Putamen (tissue), 1 donor: Measurements from ENCODE around the gene TMCO4.

ENCODE experiments used
- DNase-seq: peaks from one replicate; pipeline ENCODE4 v3.0.0-alpha.2; 2016; ENCODE audit warnings: low spot score

TMCO4 gene

DNA sequence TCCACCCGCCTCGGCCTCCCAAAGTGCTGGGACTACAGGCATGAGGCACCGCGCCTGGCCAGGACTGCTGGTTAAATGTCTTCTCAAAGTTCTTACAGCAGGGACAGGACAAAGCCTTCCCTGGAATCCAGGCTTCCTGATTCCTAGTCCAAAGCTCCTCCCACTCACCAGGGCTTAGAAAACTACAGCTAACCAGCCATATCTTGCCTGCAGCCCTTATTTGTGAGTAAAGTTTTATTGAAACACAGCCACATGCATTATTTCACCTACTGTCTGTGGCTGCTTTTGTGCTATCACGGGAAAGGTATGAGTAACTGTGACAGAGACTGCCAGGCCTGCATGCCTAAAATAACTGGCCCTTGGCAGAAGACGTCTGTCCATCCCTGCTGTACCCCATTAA is 24.4 kb downstream of the TMCO4 start:
- DNase-seq: no peak

DNA sequence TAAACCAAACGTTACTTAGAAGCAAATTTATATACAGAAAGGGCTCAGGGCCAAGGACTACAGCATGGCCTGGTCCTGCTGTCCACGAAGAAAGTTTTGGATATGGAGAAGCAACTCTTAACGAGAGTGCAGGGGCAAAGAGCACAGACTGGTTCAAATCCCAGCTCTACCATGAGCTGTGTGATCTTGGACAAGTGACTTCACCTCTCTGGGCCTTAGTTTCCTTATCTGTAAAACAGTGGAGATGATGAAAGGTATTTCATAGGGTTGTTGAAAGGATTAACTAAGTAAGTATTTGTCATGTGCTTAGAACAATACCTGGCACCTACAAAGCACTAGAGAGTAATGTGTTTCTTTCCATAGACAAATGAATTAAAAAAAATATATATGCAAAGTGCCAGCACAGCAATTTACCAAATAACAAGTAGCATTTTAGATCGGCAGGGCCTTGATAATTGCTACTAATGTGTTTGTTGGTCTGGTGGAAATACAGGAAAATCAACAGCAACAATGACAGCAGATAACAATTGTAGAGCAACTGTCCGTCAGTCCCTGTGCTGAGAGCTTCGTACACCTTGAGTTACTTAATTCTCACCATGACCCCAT is 25.4 kb downstream of the TMCO4 start:
- DNase-seq: no peak

DNA sequence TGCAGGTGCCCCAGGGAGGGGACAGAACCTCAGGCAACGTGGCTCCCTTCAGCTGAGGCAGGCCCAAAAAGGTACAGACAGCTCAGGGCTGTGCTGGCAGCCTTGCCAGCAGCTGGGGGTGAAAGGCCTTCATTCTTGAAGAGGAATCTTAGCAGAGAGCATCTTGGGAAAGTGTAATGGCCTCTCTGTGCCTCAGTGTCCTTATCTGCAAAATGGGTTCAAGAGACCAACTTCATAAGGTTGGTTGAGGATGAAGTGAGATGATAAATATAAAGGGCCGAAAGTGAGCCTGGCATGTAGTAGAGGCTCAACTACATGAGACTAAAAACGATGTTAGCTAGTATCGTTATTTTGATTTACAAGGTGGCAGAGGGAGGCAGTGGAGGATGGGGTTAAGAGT is 26.2 kb downstream of the TMCO4 start:
- DNase-seq: no peak

DNA sequence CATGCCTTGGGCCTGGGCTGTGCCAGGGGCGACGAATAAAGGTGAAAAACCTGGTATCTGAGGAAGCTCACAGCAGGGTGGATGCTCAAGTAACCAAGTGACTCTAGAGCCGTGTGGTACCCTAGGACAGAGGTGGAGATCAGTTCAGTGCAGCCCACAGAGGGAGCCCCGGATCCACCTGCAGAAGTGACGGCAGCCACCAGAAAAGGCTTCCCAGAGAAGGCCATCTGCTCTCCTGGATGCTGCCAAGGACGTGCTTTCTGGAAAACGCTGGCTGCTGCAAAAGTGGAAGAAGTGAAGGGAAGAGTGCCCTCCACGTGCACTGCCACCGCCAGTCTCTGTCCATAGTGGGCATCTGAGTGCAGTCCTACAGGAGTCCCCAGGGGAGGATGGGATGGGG is 27.7 kb downstream of the TMCO4 start:
- no peak for DNase-seq

DNA sequence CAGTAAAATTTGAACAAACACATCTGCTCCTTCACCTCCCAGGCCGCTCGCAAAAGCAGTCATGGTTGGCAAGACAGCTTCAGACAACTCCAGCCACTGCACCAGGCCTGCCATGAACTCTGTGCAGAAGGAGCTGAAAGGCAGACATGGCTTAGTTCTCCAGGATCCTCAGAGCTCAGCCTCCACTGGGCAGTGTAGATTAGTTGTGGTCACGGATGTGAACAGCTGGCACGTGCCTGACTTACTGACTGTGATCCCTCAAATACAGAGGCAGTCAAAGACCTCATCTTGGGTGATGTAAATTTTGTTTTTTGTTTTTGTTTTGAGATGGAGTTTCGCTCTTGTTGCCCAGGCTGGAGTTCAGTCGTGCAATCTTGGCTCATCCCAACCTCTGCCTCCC is 28.4 kb downstream of the TMCO4 start:
- no peak for DNase-seq

DNA sequence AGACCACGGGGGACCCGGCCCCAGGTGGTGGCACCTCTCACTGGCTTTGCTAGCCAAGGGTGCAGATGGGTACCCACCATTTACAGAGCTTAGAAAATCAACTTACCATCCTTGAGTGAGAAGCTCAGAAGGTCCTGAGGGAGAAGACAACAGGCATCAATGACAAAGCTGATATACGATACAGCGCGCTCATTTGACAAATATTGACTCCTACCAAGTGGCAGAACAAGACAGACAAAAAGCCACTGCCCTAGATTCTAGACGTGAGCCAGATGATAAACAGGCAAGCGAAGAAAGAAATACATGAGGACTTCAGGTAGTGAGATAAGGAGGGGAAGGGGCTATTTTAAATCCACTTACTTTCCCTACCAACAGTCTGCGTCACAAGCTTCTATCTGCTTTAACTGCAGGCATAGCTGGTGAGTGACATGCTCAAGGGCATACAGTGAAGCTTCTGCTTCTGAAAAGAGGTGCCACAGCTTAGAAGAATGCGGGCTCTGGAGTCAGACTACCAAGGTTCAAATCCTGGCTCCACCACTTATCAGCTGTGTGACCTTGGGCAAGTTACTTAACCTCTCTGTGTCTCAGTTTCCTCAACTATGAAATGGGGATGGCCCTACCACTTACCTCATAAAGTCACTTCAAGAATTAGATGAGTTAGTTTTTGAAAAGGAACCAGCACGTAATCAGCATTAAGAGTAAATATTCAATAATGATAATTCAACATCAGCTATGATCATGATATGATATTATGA is 29.1 kb downstream of the TMCO4 start:
- DNase-seq: no peak

DNA sequence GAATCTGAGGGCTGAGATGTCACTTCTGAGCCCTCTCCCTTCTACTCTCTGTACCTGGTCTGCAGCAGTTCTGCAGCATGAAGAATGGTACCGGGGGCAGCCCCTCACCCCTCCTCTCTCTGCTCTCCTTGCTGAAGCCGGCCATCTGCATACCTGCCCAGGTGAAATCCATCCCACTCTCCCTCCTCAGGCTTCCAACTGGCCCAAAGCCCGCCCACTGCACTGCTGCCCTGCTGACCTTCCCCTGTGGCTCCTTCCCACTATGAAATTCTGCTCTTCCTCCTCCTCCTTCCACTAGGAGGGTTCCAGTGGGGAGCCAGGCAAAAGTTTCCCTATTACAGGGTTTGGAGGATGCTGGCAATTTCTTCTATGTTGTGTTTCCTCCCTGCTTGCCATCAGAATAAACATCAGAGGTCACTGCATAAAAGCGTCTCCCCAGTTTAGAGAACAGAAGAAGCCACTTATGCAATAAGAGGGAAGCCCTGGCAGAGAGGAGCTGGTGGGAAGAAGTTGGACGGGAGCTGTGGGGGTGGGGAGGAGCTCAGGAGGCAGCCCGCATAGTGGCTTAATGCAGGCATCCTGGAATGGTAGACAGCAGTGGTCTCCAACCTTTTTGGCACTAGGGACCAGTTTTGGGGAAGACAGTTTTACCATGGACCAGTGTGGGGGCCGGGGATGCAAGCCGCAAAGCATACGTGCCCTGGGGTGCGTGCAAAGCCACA is 30.3 kb downstream of the TMCO4 start:
- no peak for DNase-seq

DNA sequence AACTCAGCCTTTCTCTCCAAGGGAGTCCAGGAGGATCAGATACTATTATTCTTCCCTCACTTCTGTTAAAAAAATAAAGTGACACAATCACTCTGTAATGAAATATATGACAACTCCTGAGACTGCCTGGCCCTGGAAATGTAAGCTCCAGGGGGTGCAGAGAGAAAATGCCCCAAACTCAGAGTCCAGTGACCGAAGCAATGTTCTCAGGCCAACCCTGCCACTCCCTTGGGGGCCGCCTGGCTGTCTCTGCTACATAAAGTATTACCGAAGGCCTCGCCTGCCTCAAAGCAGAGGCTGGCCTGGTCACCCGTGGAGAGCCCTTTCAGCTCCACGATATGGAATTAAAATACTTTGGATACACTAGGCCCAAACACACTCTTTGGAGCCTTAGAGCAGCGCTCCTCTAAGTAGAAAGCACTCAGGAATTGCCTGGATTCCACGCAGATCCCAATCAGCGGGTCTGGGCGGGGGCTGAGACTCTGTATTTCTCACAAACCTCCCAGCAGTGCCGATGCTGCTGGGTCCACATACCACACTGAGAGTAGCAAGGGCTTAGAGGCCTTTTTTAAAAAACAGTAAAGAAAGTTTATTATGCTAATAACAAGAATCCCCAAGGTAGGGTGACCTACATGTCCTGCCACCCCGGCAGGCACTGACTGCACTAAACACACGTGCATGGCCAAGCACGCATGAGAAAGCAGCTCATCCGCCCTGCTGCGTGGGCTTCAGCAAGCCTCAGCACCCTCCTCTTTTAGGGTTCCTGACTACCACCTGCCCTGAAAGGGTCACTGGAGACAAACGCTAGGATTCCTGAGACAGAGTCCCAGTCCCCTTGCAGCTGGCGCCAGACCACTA is 31.1 kb downstream of the TMCO4 start:
- DNase-seq: no peak

DNA sequence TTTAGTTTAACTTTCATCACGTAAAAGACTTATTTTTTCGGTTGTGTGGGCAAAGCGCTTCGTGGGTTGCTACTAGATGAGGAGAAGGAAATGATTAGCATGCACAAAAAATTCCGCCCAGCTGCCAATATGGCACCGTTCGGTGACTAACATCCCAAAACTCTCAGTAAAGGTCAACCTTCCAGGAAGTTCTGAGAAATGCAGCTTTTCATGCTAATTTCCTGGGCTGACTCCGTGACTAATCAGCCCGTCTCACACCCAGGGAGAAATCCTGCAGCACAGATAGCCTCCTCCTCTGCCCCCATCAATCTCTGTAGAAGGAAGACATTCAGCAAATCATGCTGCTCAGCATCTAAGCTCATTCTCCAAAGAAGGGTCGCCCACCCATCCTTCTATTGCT is 34.1 kb downstream of the TMCO4 start:
- peak; percentile 79 for DNase-seq

DNA sequence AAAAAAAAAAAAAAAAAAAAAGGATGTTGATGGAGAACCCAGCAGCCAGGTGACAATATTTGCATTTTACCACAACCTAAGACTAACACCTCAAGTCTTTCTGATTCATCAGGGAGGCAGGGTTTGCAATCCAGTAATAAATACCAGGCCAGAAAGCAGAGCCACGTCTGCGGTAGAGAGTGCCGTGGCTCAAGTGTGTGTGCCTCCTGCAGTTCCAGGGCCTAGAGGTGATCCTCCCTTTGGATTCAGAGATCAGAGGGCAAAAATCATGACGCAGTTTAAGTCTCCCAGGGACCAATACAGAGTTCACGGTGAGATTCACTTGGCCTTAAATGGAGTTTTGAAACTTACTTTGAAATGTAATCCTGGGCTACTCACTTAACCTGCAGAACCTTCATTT is 34.9 kb downstream of the TMCO4 start:
- DNase-seq: no peak

DNA sequence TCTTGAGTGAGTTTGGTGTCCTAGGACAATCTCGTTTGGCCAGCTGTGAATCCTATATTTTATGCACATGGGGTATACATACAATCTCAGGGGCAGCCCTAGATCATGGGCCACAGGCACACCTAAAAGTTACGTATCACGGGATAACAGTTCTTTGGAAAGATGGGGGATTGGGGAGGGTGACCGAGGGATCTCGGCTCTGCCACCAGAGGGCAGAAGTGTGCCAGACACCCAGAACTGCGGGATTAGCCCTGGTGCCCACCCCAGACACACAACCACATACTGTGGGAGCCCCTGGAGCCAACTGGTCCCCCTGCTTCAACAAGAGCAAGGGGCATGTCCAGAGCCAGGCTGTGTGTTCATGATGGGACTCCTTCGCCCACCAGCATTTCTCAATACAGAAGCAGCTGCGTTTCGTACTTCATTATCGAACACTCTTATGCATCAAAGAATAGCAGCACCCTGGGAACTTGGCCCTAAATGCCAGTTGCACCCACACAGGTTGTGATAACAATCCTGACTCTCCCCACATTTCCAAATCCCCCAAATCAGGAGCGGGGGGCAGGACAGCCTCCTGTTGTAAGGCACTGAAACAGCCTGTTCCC is 37.4 kb downstream of the TMCO4 start:
- no peak for DNase-seq

DNA sequence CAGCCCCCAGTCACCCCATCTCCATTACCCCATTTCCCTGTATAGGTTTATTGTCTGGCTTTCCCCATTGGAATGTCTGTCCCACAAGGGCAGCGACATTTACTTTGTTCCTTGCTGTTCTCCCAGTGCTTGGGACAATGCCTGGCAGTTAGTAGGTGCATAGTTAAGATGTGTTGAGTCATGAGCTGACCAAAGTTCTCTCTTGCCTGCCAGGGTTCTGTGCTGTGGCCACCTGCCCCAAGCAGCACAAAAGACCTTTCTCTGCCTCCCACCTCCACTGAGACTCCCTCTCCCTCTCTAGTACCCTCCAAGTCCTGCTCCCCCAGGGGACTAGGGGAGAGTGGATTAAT is 40.0 kb downstream of the TMCO4 start:
- no peak for DNase-seq

DNA sequence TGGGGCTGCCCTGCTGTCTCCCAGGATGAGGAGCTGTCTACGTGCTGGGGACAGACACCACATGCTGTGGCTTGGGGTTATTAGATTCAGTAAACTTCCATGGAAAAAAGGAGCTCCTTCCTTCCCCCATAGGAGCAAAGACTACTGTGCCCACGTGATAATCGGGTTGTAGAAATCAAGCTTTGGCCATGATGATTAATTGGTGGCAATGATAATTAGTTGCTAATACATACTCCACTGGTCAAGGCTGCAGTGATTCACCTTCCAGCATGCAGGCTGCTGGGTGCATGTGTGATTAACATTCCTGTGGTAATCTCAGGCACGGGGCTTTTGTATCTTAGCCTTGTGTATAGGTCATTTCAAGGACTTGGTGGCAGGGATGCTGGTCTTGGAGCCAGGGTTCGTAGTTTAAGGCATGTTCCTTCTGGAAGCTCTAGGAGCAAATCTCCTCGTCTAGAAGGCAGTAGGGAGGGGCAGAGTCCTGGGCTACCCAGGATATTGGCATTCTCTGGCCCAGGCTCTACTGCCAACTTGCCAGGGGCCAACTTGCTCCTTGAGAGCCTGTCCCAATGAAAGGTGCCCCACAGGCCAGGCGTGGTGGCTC is 41.4 kb downstream of the TMCO4 start:
- DNase-seq: no peak

DNA sequence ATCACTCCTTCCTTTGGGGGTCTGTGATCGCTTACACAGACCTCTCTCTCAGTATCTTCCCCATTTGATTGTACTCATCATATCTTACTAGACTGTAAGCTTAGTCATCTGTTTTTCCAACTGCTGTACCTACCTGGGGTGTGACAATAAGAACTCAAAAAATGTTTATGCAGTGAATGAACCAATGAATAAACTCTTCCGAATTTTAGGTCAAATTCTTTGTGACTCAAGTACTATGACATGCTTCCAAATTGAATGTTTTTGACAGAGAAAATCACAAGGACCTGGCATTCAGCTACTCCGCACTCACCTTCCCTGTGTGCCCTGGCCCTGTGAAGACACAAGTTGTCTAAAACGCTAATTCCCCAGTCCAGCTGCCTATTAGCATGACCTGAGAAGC is 42.1 kb downstream of the TMCO4 start:
- DNase-seq: no peak

DNA sequence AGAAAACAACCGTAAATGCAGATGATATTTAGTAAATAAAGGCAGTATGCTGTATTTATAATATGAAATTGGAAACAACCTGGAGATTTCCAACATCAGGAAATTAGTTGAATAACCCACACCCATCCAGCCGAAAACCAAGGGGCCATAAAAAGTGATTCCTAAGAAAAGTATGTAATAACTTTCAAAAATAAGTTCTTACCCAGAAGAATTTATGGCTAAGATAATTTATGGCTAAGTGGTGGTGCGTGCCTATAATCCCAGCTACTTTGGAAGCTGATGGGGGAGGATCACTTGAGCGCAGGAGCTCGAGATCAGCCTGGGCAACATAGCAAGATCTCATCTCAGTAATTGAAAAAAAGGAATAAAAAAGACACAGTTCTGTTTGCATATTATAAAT is 43.2 kb downstream of the TMCO4 start:
- DNase-seq: no peak

DNA sequence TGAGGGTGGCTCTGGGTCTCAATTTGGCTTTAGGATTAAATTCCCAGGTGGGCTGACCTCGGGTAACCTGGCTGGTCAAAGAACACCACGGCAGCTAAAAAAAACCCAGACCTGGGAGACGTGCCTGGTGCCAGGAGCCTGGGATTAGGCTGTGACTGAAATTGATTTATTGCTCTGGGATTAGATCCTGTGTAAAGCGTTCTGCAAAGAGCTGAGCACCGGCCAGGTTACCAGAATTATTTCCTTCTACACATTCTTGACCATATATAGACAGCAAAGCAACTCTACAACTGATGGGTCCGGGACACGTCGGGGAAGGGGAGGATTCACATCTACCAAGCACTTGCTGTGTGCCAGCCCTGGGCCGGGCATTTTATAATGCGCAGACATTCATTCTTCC is 45.2 kb downstream of the TMCO4 start:
- no peak for DNase-seq

DNA sequence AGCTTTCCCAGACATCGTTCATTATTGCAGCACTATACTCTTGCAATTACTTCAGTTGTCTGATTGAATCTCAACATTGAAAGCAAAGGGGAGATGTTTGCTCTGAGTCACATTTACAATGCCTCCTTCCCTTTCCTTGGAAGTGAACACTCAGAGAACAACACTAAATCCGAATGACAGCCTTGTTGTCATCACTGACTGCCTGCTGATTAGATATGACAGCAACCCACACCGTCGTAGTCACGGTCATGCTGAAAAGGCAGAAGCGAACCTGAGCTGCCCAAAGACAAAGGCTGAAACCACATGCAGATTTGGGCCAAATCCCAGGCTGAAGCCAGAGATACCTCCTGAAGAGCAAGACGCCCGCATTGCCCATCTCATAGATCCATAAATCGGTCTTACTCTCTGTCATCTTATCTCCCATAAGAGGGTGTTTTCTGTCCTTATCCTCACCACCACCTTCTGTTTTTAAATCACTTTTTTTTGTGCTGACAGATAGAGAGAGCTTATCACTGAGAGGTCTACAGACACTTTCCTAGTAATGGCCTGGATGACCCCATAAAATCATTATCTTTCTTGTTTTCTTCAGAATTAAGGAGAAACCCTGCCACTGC is 47.5 kb downstream of the TMCO4 start:
- no peak for DNase-seq

DNA sequence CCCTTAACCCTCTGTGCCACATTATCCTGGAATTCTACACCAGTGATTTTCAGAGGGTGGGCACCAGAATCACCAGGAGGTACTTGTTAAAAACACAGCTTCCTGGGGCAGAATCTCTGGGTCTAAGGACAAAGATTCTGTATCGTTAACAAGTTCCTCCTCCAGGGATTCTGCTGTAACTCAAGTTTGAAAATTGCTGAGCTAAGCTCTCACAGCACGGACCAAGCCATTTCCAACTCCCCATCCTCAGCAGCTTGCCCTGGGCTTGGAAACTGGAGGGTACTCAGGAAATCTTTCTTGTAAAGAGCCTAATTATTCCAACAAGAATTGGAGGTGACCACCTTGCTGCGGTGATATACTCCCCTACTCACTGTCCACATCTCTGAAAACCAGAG is 48.8 kb downstream of the TMCO4 start:
- DNase-seq: no peak

DNA sequence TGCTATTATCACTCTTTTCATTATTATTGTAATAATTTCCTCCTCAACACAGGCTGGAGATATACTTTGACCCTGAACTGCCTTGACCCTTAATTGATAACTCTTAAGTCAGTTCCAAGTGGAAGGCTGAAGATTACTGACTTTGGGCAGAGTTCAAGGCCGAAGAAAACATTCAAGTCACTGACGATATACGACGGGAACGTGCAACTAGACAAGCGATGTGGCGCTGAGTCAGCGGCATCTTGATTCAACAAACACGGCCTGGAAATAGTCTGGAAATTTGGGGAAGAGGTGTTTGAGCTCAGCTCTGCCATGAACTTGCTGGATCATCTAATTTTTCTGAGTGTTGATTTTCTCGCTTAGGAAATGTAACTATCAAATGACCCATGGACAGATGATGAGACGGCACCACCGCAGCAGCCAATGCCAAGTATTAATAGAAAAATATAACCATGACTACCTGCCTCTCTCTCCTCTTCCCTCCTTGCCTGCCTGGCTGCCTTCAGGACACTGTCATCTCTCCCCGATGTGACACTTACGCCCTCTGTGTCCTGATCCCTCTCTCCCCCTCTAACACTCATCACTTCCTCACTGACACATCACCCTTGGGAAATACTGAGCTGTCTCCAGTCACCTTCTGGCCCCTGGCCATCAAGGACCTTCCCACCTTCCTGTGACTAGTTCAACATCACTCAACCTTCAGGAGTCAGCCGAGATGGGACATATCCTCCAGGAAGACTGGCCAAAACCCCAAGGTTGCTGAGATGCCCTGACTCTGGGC is 49.4 kb downstream of the TMCO4 start:
- no peak for DNase-seq

DNA sequence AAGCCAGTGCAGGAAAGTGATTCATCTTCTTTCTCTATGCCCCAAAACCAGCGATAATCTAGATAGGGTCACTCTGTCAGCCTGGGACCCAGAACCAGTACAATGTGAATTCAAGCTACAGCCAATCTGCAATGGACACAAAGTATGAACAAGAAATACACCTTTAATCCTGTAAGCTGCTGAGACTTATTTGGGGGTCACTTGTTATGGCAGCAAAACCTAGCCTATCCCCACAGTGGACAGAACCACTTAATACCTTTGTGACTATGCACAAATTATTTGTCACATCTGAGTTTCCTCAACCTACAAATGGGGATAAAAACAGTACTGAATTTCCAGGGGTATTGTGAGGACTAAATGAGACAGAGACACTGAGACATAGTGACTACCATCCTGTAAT is 50.0 kb downstream of the TMCO4 start:
- no peak for DNase-seq

DNA sequence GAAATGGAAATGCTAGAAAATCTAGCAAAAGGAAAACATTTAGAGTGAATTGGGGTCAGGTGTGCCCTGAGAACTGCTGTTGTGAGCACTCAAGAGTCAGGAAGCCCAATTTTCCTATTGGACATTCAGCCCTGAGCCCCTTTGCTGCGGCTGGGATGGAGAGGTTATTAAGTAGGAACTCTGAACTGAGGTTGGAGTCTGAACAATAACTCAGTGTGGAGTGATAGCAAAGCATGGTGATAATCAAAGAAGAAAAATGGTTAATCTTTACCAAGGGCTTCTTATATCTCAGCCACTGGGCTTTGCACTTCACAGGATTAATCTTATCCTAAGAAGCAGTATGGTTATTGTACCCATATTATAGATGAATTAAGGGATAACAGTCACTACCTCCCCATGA is 52.0 kb downstream of the TMCO4 start:
- DNase-seq: no peak
